HL-60 (cell line): ENCODE data around the gene GPD2.

Experiments
- CTCF ChIP-seq: IDR thresholded peaks from one replicate; pipeline ENCODE4 v1.5.1; 2011; ENCODE audit warnings: low read length, control low read depth, inconsistent platforms; ENCODE audit not compliant: insufficient read depth
- SPI1 ChIP-seq: IDR thresholded peaks from 2 replicates; pipeline ENCODE4 v1.6.1; 2012; ENCODE audit warnings: low read depth, mild to moderate bottlenecking, borderline replicate concordance
- TF ChIP-seq, protein P1 (sequence below): IDR thresholded peaks from 2 replicates; pipeline ENCODE4 v1.6.1; 2012; ENCODE audit warnings: low read depth; ENCODE audit not compliant: insufficient replicate concordance

GRCh38 chr2:156562124-156562523, 125.9 kb downstream of the GPD2 start:
- TF ChIP-seq CTCF (no peak), SPI1 (no peak)
- TF ChIP-seq, protein P1, sequence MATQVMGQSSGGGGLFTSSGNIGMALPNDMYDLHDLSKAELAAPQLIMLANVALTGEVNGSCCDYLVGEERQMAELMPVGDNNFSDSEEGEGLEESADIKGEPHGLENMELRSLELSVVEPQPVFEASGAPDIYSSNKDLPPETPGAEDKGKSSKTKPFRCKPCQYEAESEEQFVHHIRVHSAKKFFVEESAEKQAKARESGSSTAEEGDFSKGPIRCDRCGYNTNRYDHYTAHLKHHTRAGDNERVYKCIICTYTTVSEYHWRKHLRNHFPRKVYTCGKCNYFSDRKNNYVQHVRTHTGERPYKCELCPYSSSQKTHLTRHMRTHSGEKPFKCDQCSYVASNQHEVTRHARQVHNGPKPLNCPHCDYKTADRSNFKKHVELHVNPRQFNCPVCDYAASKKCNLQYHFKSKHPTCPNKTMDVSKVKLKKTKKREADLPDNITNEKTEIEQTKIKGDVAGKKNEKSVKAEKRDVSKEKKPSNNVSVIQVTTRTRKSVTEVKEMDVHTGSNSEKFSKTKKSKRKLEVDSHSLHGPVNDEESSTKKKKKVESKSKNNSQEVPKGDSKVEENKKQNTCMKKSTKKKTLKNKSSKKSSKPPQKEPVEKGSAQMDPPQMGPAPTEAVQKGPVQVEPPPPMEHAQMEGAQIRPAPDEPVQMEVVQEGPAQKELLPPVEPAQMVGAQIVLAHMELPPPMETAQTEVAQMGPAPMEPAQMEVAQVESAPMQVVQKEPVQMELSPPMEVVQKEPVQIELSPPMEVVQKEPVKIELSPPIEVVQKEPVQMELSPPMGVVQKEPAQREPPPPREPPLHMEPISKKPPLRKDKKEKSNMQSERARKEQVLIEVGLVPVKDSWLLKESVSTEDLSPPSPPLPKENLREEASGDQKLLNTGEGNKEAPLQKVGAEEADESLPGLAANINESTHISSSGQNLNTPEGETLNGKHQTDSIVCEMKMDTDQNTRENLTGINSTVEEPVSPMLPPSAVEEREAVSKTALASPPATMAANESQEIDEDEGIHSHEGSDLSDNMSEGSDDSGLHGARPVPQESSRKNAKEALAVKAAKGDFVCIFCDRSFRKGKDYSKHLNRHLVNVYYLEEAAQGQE, result no peak
